GM12891 (cell line): ENCODE data around the gene TMEM248.

ENCODE experiments used
- DNase-seq: peaks from one replicate; pipeline ENCODE4 v3.0.0; 2011; ENCODE audit warnings: low spot score; ENCODE audit not compliant: insufficient read length
- FAIRE-seq: peaks from 2 replicates; lab custom pipeline; 2011; peaks lifted over from hg19 to GRCh38; lab: Jason Lieb, UNC
- PAX5 ChIP-seq: IDR thresholded peaks from 2 replicates; pipeline ENCODE4 v1.6.1; 2011; ENCODE audit warnings: low read length, moderate library complexity, mild to moderate bottlenecking; ENCODE audit not compliant: insufficient read depth, severe bottlenecking
- POLR2A ChIP-seq: IDR thresholded peaks from 2 replicates; pipeline ENCODE4 v1.6.1; 2011; ENCODE audit warnings: low read depth, low read length, control low read depth
- POLR2AphosphoS5 ChIP-seq: IDR thresholded peaks from 2 replicates; pipeline ENCODE4 v1.6.1; 2011; ENCODE audit warnings: low read depth, low read length, control low read depth
- POU2F2 ChIP-seq: IDR thresholded peaks from 2 replicates; pipeline ENCODE4 v1.6.1; 2011; ENCODE audit warnings: low read depth, mild to moderate bottlenecking, control low read depth, low read length, moderate library complexity
- SPI1 ChIP-seq: IDR thresholded peaks from 2 replicates; pipeline ENCODE4 v1.6.1; 2011; ENCODE audit warnings: low read depth, low read length, control low read depth
- TAF1 ChIP-seq: IDR thresholded peaks from 2 replicates; pipeline ENCODE4 v1.6.1; 2011; ENCODE audit warnings: low read depth, low read length, control low read depth

TMEM248 gene

GRCh38 chr7:66921918-66922486, 977 bp downstream of the TMEM248 start:
- FAIRE-seq: peak; percentile 79
- TF ChIP-seq SPI1 (peak; percentile 87), POLR2AphosphoS5 (no peak)
- no peak for DNase-seq

- DNase-seq (no peak), FAIRE-seq (no peak)
- TF ChIP-seq POLR2AphosphoS5: no peak
- no peak for TF ChIP-seq POU2F2
- TF ChIP-seq PAX5: no peak
- no peak for TF ChIP-seq SPI1
Measured at GRCh38 chr7:66925255-66925654, 4.2 kb downstream of the TMEM248 start.

GRCh38 chr7:66927348-66927948, 6.4 kb downstream of the TMEM248 start:
- DNase-seq (no peak), FAIRE-seq (no peak)
- TF ChIP-seq SPI1: no peak
- no peak for TF ChIP-seq POLR2A
- TF ChIP-seq PAX5: no peak
- TF ChIP-seq POU2F2: no peak
- no peak for TF ChIP-seq TAF1
- no peak for TF ChIP-seq POLR2AphosphoS5

- no peak for FAIRE-seq
- TF ChIP-seq POLR2AphosphoS5 (no peak), POLR2A (no peak), TAF1 (no peak), SPI1 (no peak), PAX5 (no peak), POU2F2 (no peak)
- DNase-seq: no peak
Measured at GRCh38 chr7:66928388-66928787, 7.4 kb downstream of the TMEM248 start.

- DNase-seq: no peak
- FAIRE-seq: no peak
- TF ChIP-seq SPI1 (no peak), POLR2AphosphoS5 (no peak), TAF1 (no peak), POLR2A (no peak), PAX5 (no peak), POU2F2 (no peak)
Measured at GRCh38 chr7:66929165-66929564, 8.1 kb downstream of the TMEM248 start.

- TF ChIP-seq POLR2A (no peak), SPI1 (no peak), POLR2AphosphoS5 (no peak), PAX5 (no peak), TAF1 (no peak), POU2F2 (no peak)
- FAIRE-seq (no peak), DNase-seq (no peak)
Measured at GRCh38 chr7:66929935-66930334, 8.9 kb downstream of the TMEM248 start.

GRCh38 chr7:66930341-66930740, 9.3 kb downstream of the TMEM248 start:
- no peak for TF ChIP-seq POLR2AphosphoS5
- TF ChIP-seq POLR2A: no peak
- TF ChIP-seq POU2F2: no peak
- TF ChIP-seq SPI1: no peak
- FAIRE-seq (no peak), DNase-seq (no peak)

- FAIRE-seq (no peak), DNase-seq (no peak)
- TF ChIP-seq PAX5 (no peak), TAF1 (no peak), POLR2AphosphoS5 (no peak), POLR2A (no peak), SPI1 (no peak), POU2F2 (no peak)
Measured at GRCh38 chr7:66933469-66933868, 12.4 kb downstream of the TMEM248 start.

- no peak for FAIRE-seq
- TF ChIP-seq POLR2A (no peak), POLR2AphosphoS5 (no peak), SPI1 (no peak), PAX5 (no peak), TAF1 (no peak), POU2F2 (no peak)
- DNase-seq: no peak
Measured at GRCh38 chr7:66937940-66938339, 16.9 kb downstream of the TMEM248 start.

GRCh38 chr7:66939325-66939724, 18.3 kb downstream of the TMEM248 start:
- DNase-seq: no peak
- TF ChIP-seq POLR2AphosphoS5 (no peak), POLR2A (no peak), PAX5 (no peak)
- FAIRE-seq: peak; percentile 26
